Smooth muscle cell (in vitro differentiated cells): ENCODE data around the gene PTPN22. TPM values are rescaled to one million over a fixed set of nuclear protein-coding genes. Genes with fewer than 3 reads are reported as not detected.

ENCODE experiments used
- DNase-seq: peaks from one replicate; lab custom pipeline; 2025; ENCODE audit not compliant: unreplicated experiment; lab: John Stamatoyannopoulos, UW
- H2AFZ ChIP-seq: fragments of 200-600 bp; sonication (generic); 2 replicates; pipeline ENCODE4 v1.6.0; 2016; ENCODE audit warnings: antibody characterized with exemption, low read depth, mild to moderate bottlenecking
- H3F3A ChIP-seq: fragments of 200-600 bp; sonication (generic); 2 replicates; pipeline ENCODE4 v1.6.0; 2017; ENCODE audit warnings: antibody characterized with exemption, low read depth
- H3K27ac ChIP-seq: fragments of 200-600 bp; sonication (generic); 2 replicates; pipeline ENCODE4 v1.5.1; 2016; ENCODE audit warnings: low read depth, mild to moderate bottlenecking
- H3K27me3 ChIP-seq: fragments of 200-600 bp; sonication (generic); 2 replicates; pipeline ENCODE4 v1.6.1; 2016; ENCODE audit warnings: low read depth, mild to moderate bottlenecking
- H3K36me3 ChIP-seq: fragments of 200-600 bp; sonication (generic); 2 replicates; pipeline ENCODE4 v1.5.1; 2016; ENCODE audit warnings: low read depth
- H3K4me1 ChIP-seq: fragments of 200-600 bp; sonication (generic); 2 replicates; pipeline ENCODE4 v1.5.1; 2016; ENCODE audit warnings: low read depth
- H3K4me2 ChIP-seq: fragments of 200-600 bp; sonication (generic); 2 replicates; pipeline ENCODE4 v1.6.0; 2016; ENCODE audit warnings: mild to moderate bottlenecking
- H3K4me3 ChIP-seq: fragments of 200-600 bp; sonication (generic); 2 replicates; pipeline ENCODE4 v1.5.1; 2016; ENCODE audit warnings: mild to moderate bottlenecking
- H3K79me2 ChIP-seq: fragments of 200-600 bp; sonication (generic); 2 replicates; pipeline ENCODE4 v1.6.0; 2016; ENCODE audit warnings: low read depth, mild to moderate bottlenecking
- H3K9ac ChIP-seq: fragments of 200-600 bp; sonication (generic); 2 replicates; pipeline ENCODE4 v1.6.0; 2016; ENCODE audit warnings: low read depth
- H3K9me3 ChIP-seq: fragments of 200-600 bp; sonication (generic); replicated peaks from 2 replicates; pipeline ENCODE4 v1.5.1; 2016; ENCODE audit warnings: low read depth
- H4K20me1 ChIP-seq: fragments of 200-600 bp; sonication (generic); 2 replicates; pipeline ENCODE4 v1.6.0; 2016; ENCODE audit warnings: low read depth
- WGBS: methylation state at CpG from one replicate; pipeline ENCODE4 v1.1.7; 2016; ENCODE audit warnings: low lambda C conversion rate; 5-methylcytosine and 5-hydroxymethylcytosine counted together
- polyA plus RNA-seq: library from polyadenylated mRNA; unstranded; fragments of >200 nt; fragmentation: Nextera tagmentation; extraction: Ambion mirVana; gene quantifications from 2 replicates; pipeline ENCODE4 v1.2.1, GENCODE V29; 2016
- total RNA-seq: library from RNA; depleted of rRNA; stranded (reverse); fragments of >200 nt; gene quantifications from 2 replicates; pipeline ENCODE4 v1.2.3, GENCODE V29; 2014
- TF ChIP-seq, protein P1 (sequence below): fragments of 200-600 bp; sonication (generic); IDR thresholded peaks from 2 replicates; pipeline ENCODE4 v1.5.1; 2017; ENCODE audit warnings: borderline replicate concordance, mild to moderate bottlenecking, antibody characterized with exemption; ENCODE audit not compliant: insufficient read depth, poor library complexity, severe bottlenecking

The PTPN22 gene
- total and polyA plus RNA-seq, 2 experiments from 2014 or later, result not detected

DNA sequence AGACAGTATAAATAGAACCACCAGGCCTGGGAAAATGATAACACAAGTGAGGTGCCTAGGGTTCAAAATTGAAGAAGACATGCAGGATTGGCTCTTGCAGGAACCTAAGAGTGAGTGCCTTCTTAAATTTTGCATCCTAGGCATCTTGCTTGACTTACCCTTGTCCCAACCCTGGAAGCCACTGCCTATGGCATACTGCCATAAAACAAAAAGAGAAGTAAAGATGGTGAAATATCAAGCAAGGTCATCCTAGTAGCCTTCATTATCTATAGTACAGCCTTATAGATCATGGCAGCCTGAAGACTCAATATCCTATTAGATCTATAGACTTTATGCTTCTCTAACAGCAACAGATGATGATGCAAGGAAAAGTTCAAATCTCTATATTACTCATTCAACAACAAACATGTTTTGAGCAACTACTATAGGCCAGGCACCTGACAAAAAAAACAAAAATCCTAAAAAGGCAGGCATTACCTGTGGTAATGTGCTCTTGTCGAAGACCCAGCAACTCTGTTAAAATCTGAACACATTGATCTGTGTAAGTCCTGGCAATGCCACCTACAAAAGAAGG is 26.8 kb upstream of the PTPN22 start:
- WGBS, result 100% methylated on average over 1 of the region's 1 CpG
- TF ChIP-seq, protein P1, sequence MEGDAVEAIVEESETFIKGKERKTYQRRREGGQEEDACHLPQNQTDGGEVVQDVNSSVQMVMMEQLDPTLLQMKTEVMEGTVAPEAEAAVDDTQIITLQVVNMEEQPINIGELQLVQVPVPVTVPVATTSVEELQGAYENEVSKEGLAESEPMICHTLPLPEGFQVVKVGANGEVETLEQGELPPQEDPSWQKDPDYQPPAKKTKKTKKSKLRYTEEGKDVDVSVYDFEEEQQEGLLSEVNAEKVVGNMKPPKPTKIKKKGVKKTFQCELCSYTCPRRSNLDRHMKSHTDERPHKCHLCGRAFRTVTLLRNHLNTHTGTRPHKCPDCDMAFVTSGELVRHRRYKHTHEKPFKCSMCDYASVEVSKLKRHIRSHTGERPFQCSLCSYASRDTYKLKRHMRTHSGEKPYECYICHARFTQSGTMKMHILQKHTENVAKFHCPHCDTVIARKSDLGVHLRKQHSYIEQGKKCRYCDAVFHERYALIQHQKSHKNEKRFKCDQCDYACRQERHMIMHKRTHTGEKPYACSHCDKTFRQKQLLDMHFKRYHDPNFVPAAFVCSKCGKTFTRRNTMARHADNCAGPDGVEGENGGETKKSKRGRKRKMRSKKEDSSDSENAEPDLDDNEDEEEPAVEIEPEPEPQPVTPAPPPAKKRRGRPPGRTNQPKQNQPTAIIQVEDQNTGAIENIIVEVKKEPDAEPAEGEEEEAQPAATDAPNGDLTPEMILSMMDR, result no peak
- Histone ChIP-seq H2AFZ (no peak overlapping the region), H3K27ac (no peak overlapping the region), H4K20me1 (no peaks in the 10 kb centered on the region), H3K4me2 (no peak overlapping the region), H3K79me2 (no peaks in the 10 kb centered on the region), H3K9me3 (no peaks in the 10 kb centered on the region), H3K4me3 (no peak overlapping the region), H3K9ac (no peak overlapping the region), H3F3A (no peaks in the 10 kb centered on the region), H3K36me3 (peaks cover 6% of the 10 kb centered on the region), H3K4me1 (no peaks in the 10 kb centered on the region), H3K27me3 (no peaks in the 10 kb centered on the region)
- DNase-seq, result no peak

DNA sequence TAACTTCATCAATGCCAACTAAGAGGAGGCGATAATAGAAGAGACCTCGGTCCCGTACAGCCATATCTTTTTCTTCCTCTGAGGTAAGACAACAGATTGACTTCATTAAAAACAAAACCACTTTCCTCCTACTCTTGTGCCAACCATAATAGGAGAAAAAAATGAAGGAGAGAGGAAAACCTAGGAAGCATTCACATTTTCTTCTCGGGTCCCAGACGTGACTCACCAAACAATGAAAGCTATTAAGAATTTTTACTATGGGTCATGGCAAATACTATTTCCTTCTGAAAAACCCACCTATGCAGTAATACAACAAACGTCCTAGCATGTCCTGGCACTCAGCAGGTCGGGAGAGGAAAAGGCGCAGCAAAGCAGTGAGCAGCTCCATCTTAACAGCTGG is 24.4 kb upstream of the PTPN22 start:
- H3K9ac ChIP-seq, result no peak overlapping the region
- H3K79me2 ChIP-seq, result no peaks in the 10 kb centered on the region
- WGBS, result 94% methylated on average over 8 of the region's 8 CpGs
- no peaks in the 10 kb centered on the region for H3K9me3 ChIP-seq
- no peak overlapping the region for H3K4me3 ChIP-seq
- TF ChIP-seq, protein P1, result no peak
- no peak overlapping the region for H3K4me2 ChIP-seq
- no peak overlapping the region for H3K27ac ChIP-seq
- no peak for DNase-seq
- H2AFZ ChIP-seq, result no peak overlapping the region
- H3K4me1 ChIP-seq, result no peaks in the 10 kb centered on the region
- no peaks in the 10 kb centered on the region for H3F3A ChIP-seq
- no peaks in the 10 kb centered on the region for H4K20me1 ChIP-seq
- peaks cover 6% of the 10 kb centered on the region for H3K36me3 ChIP-seq
- H3K27me3 ChIP-seq, result no peaks in the 10 kb centered on the region

DNA sequence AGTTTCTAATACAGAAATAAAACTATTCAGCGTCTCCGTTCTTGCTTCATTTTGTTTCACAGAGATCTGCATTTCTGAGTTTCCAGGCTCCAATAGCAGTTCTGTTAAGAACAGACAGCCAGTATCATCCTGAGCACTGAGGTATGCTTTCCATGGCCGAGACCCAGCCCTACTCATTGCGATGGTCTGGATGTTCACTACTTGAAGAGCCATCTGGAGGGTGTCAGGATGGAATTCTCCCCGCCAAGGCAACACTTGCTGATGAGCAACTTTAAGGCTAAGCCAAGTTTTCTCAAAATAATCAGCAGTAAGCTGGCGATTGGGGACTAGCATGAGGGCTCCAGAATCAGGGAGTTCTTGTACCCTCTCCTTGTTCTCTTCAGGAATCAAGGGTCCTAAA is 23.6 kb upstream of the PTPN22 start:
- Histone ChIP-seq H2AFZ (no peak overlapping the region), H3K36me3 (peaks cover 6% of the 10 kb centered on the region), H3K9me3 (no peaks in the 10 kb centered on the region), H3F3A (no peaks in the 10 kb centered on the region), H3K9ac (no peak overlapping the region), H3K27ac (no peak overlapping the region), H3K4me3 (no peak overlapping the region), H3K27me3 (no peaks in the 10 kb centered on the region), H3K79me2 (no peaks in the 10 kb centered on the region), H3K4me2 (no peak overlapping the region), H3K4me1 (no peaks in the 10 kb centered on the region), H4K20me1 (no peaks in the 10 kb centered on the region)
- WGBS, result 95% methylated on average over 6 of the region's 6 CpGs
- no peak for DNase-seq
- TF ChIP-seq, protein P1, result no peak

DNA sequence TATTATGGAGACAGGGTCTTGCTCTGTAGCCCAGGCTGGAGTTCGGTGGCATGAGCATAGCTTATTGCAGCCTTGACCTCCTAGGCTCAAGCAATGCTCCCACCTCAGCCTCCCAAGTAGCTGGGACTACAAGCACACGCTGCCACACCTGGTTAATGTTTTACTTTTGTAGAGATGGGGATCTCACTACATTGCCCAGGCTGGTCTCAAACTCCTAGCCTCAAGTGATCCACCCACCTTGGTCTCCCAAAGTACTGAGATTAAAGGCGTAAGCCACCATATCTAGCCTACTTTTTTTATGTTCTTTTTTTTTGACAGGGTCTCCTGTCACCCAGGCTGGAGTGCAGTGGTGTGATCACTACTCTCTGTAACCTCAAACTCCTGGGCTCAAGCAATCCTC is 21.8 kb upstream of the PTPN22 start:
- Histone ChIP-seq H3F3A (no peaks in the 10 kb centered on the region), H3K27ac (no peak overlapping the region), H3K79me2 (no peaks in the 10 kb centered on the region), H3K9ac (no peak overlapping the region), H4K20me1 (no peaks in the 10 kb centered on the region), H2AFZ (no peak overlapping the region), H3K9me3 (no peaks in the 10 kb centered on the region), H3K4me2 (no peak overlapping the region), H3K4me3 (no peak overlapping the region), H3K27me3 (no peaks in the 10 kb centered on the region), H3K4me1 (no peaks in the 10 kb centered on the region), H3K36me3 (peaks cover 6% of the 10 kb centered on the region)
- TF ChIP-seq, protein P1, result no peak
- WGBS, result 93% methylated on average over 3 of the region's 3 CpGs
- DNase-seq, result no peak
